Activated naive CD8-positive, alpha-beta T cell treated with anti-CD3 and anti-CD28 coated beads, Interleukin-2, amount 50 U/mL, for 16 hours (primary cell): ENCODE results near the gene GATA5.

Experiments
- DNase-seq: peaks from one replicate; pipeline ENCODE4 v3.0.0-alpha.2; 2020; ENCODE audit warnings: low read depth, low spot score

Gene GATA5

GRCh38 chr20:62473717-62474603 lies 1.8 kb downstream of the GATA5 start:
- no peak for DNase-seq

- no peak for DNase-seq
These were observed 2.7 kb downstream of the GATA5 start for GRCh38 chr20:62472941-62473585.

- no peak for DNase-seq
These were observed 3.5 kb downstream of the GATA5 start for GRCh38 chr20:62472138-62472940.

GRCh38 chr20:62470459-62470858 lies 5.3 kb downstream of the GATA5 start:
- no peak for DNase-seq

- DNase-seq, result no peak
These were observed 5.8 kb downstream of the GATA5 start for GRCh38 chr20:62470001-62470400.

- no peak for DNase-seq
These were observed 6.4 kb downstream of the GATA5 start for GRCh38 chr20:62469352-62469751.

- DNase-seq, result no peak
These were observed 8.8 kb downstream of the GATA5 start for GRCh38 chr20:62466806-62467537.

GRCh38 chr20:62466072-62466760 lies 9.6 kb downstream of the GATA5 start:
- no peak for DNase-seq

GRCh38 chr20:62464990-62465389 lies 10.8 kb downstream of the GATA5 start:
- no peak for DNase-seq

GRCh38 chr20:62464425-62464770 lies 11.4 kb downstream of the GATA5 start:
- DNase-seq, result no peak

- no peak for DNase-seq
These were observed 12.0 kb downstream of the GATA5 start for GRCh38 chr20:62463651-62464424.

- DNase-seq, result no peak
These were observed 12.7 kb downstream of the GATA5 start for GRCh38 chr20:62462976-62463592.

GRCh38 chr20:62461834-62462233 lies 14.0 kb downstream of the GATA5 start:
- DNase-seq, result no peak

GRCh38 chr20:62461157-62461556 lies 14.6 kb downstream of the GATA5 start:
- DNase-seq, result no peak

- no peak for DNase-seq
These were observed 15.1 kb downstream of the GATA5 start for GRCh38 chr20:62460678-62461077.

GRCh38 chr20:62459488-62459887 lies 16.3 kb downstream of the GATA5 start:
- no peak for DNase-seq

GRCh38 chr20:62458275-62459251 lies 17.2 kb downstream of the GATA5 start:
- DNase-seq, result no peak

- DNase-seq, result no peak
These were observed 18.0 kb downstream of the GATA5 start for GRCh38 chr20:62457831-62458230.

GRCh38 chr20:62457098-62457497 lies 18.7 kb downstream of the GATA5 start:
- no peak for DNase-seq
